Stimulated activated CD8-positive, alpha-beta memory T cell treated with anti-CD3 and anti-CD28 coated beads, Interleukin-7, amount 100 ng/mL, for 1 hour (primary cell): Measurements from ENCODE around the gene POLR2J2.
"Not testable (repeated sequence)": the region's sequence is repeated elsewhere in the genome, so short reads cannot be mapped to it uniquely, and the experiment has no call there.

Source experiments
- DNase-seq, 2 donors: peaks; one replicate each; pipeline ENCODE4 v3.0.0-alpha.2; 2020; ENCODE audit warnings: low read depth in 2 of 2

Gene POLR2J2

GRCh38 chr7:102671166-102671955, at the start of gene POLR2J2:
Gene POLR2J2 (minus strand): TSS chr7:102671663. CDS start chr7:102671601, 62 bp downstream.
- not testable (repeated sequence) for DNase-seq

- DNase-seq = not testable (repeated sequence)
These were observed 47.0 kb upstream of the POLR2J2 start for GRCh38 chr7:102718491-102718890.

GRCh38 chr7:102715718-102716117, 44.3 kb upstream of the POLR2J2 start:
- not testable (repeated sequence) for DNase-seq

GRCh38 chr7:102714774-102715522, 43.5 kb upstream of the POLR2J2 start:
- DNase-seq = not testable (repeated sequence)

GRCh38 chr7:102713691-102714080, 42.2 kb upstream of the POLR2J2 start:
- not testable (repeated sequence) for DNase-seq

GRCh38 chr7:102713011-102713690, 41.7 kb upstream of the POLR2J2 start:
- DNase-seq = not testable (repeated sequence)

- not testable (repeated sequence) for DNase-seq
These were observed 27.7 kb upstream of the POLR2J2 start for GRCh38 chr7:102698962-102699750.

GRCh38 chr7:102697642-102698512, 26.4 kb upstream of the POLR2J2 start:
- DNase-seq = not testable (repeated sequence)

- not testable (repeated sequence) for DNase-seq
These were observed 24.5 kb upstream of the POLR2J2 start for GRCh38 chr7:102696009-102696408.

GRCh38 chr7:102695033-102695552, 23.6 kb upstream of the POLR2J2 start:
- DNase-seq = not testable (repeated sequence)

- DNase-seq = not testable (repeated sequence)
These were observed 22.5 kb upstream of the POLR2J2 start for GRCh38 chr7:102694008-102694407.

GRCh38 chr7:102690602-102691001, 19.1 kb upstream of the POLR2J2 start:
- DNase-seq = not testable (repeated sequence)

GRCh38 chr7:102689436-102690282, 18.2 kb upstream of the POLR2J2 start:
- DNase-seq = not testable (repeated sequence)

- not testable (repeated sequence) for DNase-seq
These were observed 17.0 kb upstream of the POLR2J2 start for GRCh38 chr7:102688299-102689036.

GRCh38 chr7:102682560-102682959, 11.1 kb upstream of the POLR2J2 start:
- not testable (repeated sequence) for DNase-seq

- DNase-seq = not testable (repeated sequence)
These were observed 9.3 kb upstream of the POLR2J2 start for GRCh38 chr7:102680780-102681179.

GRCh38 chr7:102675545-102675944, 4.1 kb upstream of the POLR2J2 start:
- not testable (repeated sequence) for DNase-seq

GRCh38 chr7:102673447-102674067, 2.1 kb upstream of the POLR2J2 start:
- DNase-seq = not testable (repeated sequence)
